A549 (cell line): ENCODE data around the gene PARD3B.

Experiments
- CEBPB ChIP-seq, 2 experiments: fragments of >200 bp in 1 of 2; sonication (Bioruptor Twin) in 1 of 2; formaldehyde crosslinking in 1 of 2; IDR thresholded peaks; 2 replicates each; pipeline ENCODE4 v1.6.1; 2012 to 2016
- CTCF ChIP-seq: fragments of >200 bp; sonication (Bioruptor Twin); formaldehyde crosslinking; IDR thresholded peaks from 3 replicates; pipeline ENCODE4 v1.5.1; 2016
- E2F6 ChIP-seq: IDR thresholded peaks from 2 replicates; pipeline ENCODE4 v1.6.1; 2012; ENCODE audit warnings: low read depth, borderline replicate concordance
- EHMT2 ChIP-seq: fragments of 200-600 bp; sonication (generic); IDR thresholded peaks from 2 replicates; pipeline ENCODE4 v1.6.1; 2016; ENCODE audit warnings: antibody characterized with exemption, low read depth, mild to moderate bottlenecking, moderate library complexity
- JUNB ChIP-seq: fragments of >200 bp; sonication (Bioruptor Twin); formaldehyde crosslinking; IDR thresholded peaks from 2 replicates; pipeline ENCODE4 v1.6.1; 2016
- MAFK ChIP-seq: fragments of 450-650 bp; IDR thresholded peaks from 2 replicates; pipeline ENCODE4 v1.6.1; 2014; ENCODE audit not compliant: partially characterized antibody
- MYC ChIP-seq: IDR thresholded peaks from 2 replicates; pipeline ENCODE4 v1.6.1; 2012; ENCODE audit warnings: mild to moderate bottlenecking, inconsistent platforms, low read length, improper control_type of control experiment, borderline replicate concordance
- POLR2A ChIP-seq: IDR thresholded peaks from 2 replicates; pipeline ENCODE4 v1.6.1; 2012; ENCODE audit warnings: mild to moderate bottlenecking, low read length
- RAD21 ChIP-seq, 2 experiments: fragments of >200 bp in 1 of 2; sonication (Bioruptor Twin) in 1 of 2; formaldehyde crosslinking in 1 of 2; IDR thresholded peaks in 1 of 2; conservative IDR thresholded peaks in 1 of 2; 2 replicates in 1 of 2; 3 replicates in 1 of 2; pipeline ENCODE4 v1.6.1; 2012 to 2018; ENCODE audit warnings: inconsistent platforms in 1 of 2
- RFX5 ChIP-seq: fragments of 450-650 bp; IDR thresholded peaks from 2 replicates; pipeline ENCODE4 v1.7.1; 2014; ENCODE audit warnings: antibody characterized with exemption, mild to moderate bottlenecking, moderate library complexity
- SREBF2 ChIP-seq: fragments of 450-650 bp; IDR thresholded peaks from 2 replicates; pipeline ENCODE4 v1.6.1; 2014; ENCODE audit warnings: mild to moderate bottlenecking, moderate library complexity
- TF ChIP-seq, protein P1 (sequence below): IDR thresholded peaks from 2 replicates; pipeline ENCODE4 v1.6.1; 2012

GRCh38 chr2:204825681-204826080, 280.4 kb downstream of the PARD3B start:
- TF ChIP-seq, protein P1, sequence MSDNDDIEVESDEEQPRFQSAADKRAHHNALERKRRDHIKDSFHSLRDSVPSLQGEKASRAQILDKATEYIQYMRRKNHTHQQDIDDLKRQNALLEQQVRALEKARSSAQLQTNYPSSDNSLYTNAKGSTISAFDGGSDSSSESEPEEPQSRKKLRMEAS, result no peak
- TF ChIP-seq CTCF, result no peak
- TF ChIP-seq E2F6, result no peak
- no peak for TF ChIP-seq CEBPB (IDR thresholded peaks at IDR 0.05)
- TF ChIP-seq SREBF2, result no peak
- TF ChIP-seq POLR2A, result no peak
- TF ChIP-seq RAD21 (conservative IDR thresholded peaks at IDR 0.05 in 1 of 2, IDR thresholded peaks at IDR 0.05 in 1 of 2), result no peak
- no peak for TF ChIP-seq MYC
- no peak for TF ChIP-seq RFX5
- TF ChIP-seq JUNB, result no peak
- TF ChIP-seq EHMT2, result no peak
- TF ChIP-seq MAFK, result no peak
